B cell (primary cell): Measurements from ENCODE around the gene TRPM2. TPM values are rescaled to one million over a fixed set of nuclear protein-coding genes. Genes with fewer than 3 reads are reported as not detected.

Source experiments
- ATAC-seq: fragments of 200-7000 bp; cut with Tn5 transposase; one replicate; pipeline ENCODE4 v1.10.0; 2021; ENCODE audit warnings: low read depth, mild to moderate bottlenecking, moderate number of reproducible peaks, moderate library complexity
- CTCF ChIA-PET: fragments of 350-600 bp; sonication (Branson Sonifier 250); formaldehyde crosslinking; loops from one replicate; lab custom pipeline; 2021; ENCODE audit warnings: antibody characterized with exemption, inconsistent platforms; lab: Charles Lee
- POLR2A ChIA-PET: fragments of 350-600 bp; sonication (Branson Sonifier 250); formaldehyde crosslinking; loops from one replicate; lab custom pipeline; 2021; ENCODE audit warnings: antibody characterized with exemption; lab: Charles Lee
- DNase-seq: peaks from one replicate; pipeline ENCODE4 v3.0.0; 2013
- H2AFZ ChIP-seq: 2 replicates; pipeline ENCODE4 v1.6.1; 2012; ENCODE audit warnings: mild to moderate bottlenecking, low read depth, low read length; ENCODE audit not compliant: insufficient read depth, poor library complexity, severe bottlenecking
- H3K27ac ChIP-seq, 2 donors: 1 replicate in 1 of 2; 2 replicates in 1 of 2; pipeline ENCODE4 v1.5.1; 2012 to 2013; ENCODE audit warnings: low read length in 2 of 2, mild to moderate bottlenecking in 2 of 2, moderate library complexity in 1 of 2
- H3K27me3 ChIP-seq, 4 experiments: fragments of 200-600 bp in 1 of 4; sonication (generic) in 1 of 4; replicated peaks in 1 of 4; 1 replicate in 2 of 4; 2 replicates in 2 of 4; pipeline versions ENCODE4 v1.6.1 to v1.7.0; 2013 to 2016; ENCODE audit warnings: low read length in 3 of 4, mild to moderate bottlenecking in 2 of 4, mixed read lengths in 1 of 4, moderate library complexity in 1 of 4; ENCODE audit not compliant: insufficient read depth in 4 of 4, control insufficient read depth in 3 of 4; ENCODE audit errors: control extremely low read depth in 1 of 4
- H3K36me3 ChIP-seq, 2 experiments: replicated peaks in 1 of 2; 1 replicate in 1 of 2; 2 replicates in 1 of 2; pipeline versions ENCODE4 v1.6.1 to v1.7.1; 2013; ENCODE audit warnings: low read length in 1 of 2; ENCODE audit not compliant: insufficient read depth in 2 of 2, control insufficient read depth in 1 of 2; ENCODE audit errors: control extremely low read depth in 1 of 2, extremely low read depth in 1 of 2
- H3K4me1 ChIP-seq, 2 donors: fragments of 200-600 bp in 1 of 2; sonication (generic) in 1 of 2; 1 replicate in 1 of 2; 2 replicates in 1 of 2; pipeline versions ENCODE4 v1.5.1 to v1.6.1; 2013 to 2017; ENCODE audit warnings: low read length in 2 of 2; ENCODE audit not compliant: control insufficient read depth in 2 of 2, insufficient read depth in 2 of 2
- H3K4me2 ChIP-seq: replicated peaks from 2 replicates; pipeline ENCODE3; 2012; ENCODE audit warnings: mild to moderate bottlenecking, low read depth, low read length; ENCODE audit not compliant: poor library complexity, severe bottlenecking
- H3K4me3 ChIP-seq, 5 experiments: fragments of 200-600 bp in 1 of 5; sonication (generic) in 1 of 5; 1 replicate in 3 of 5; 2 replicates in 2 of 5; pipeline versions ENCODE4 v1.5.1 to v1.7.0; 2011 to 2016; ENCODE audit warnings: low read length in 4 of 5, mild to moderate bottlenecking in 4 of 5, low read depth in 2 of 5, control low read depth in 1 of 5, moderate library complexity in 1 of 5; ENCODE audit not compliant: insufficient read depth in 1 of 5; ENCODE audit errors: control extremely low read depth in 1 of 5, extremely low read depth in 1 of 5
- H3K79me2 ChIP-seq: fragments of 200-600 bp; sonication (generic); one replicate; pipeline ENCODE4 v1.6.0; 2016; ENCODE audit warnings: low read length; ENCODE audit not compliant: control insufficient read depth, insufficient read depth
- H3K9ac ChIP-seq: fragments of 200-600 bp; sonication (generic); 2 replicates; pipeline ENCODE4 v1.6.1; 2017; ENCODE audit warnings: mild to moderate bottlenecking, low read length, moderate library complexity
- H3K9me3 ChIP-seq, 3 donors: one replicate each; pipeline versions ENCODE4 v1.6.1 to v1.7.1; 2013; ENCODE audit warnings: low read length in 2 of 3; ENCODE audit not compliant: control insufficient read depth in 2 of 3, insufficient read depth in 1 of 3; ENCODE audit errors: control extremely low read depth in 1 of 3
- H4K20me1 ChIP-seq: 2 replicates; pipeline ENCODE4 v1.6.0; 2012; ENCODE audit warnings: mild to moderate bottlenecking, low read length; ENCODE audit not compliant: insufficient read depth, control insufficient read depth, poor library complexity, severe bottlenecking
- H3K27ac Mint-ChIP-seq: one replicate; pipeline ENCODE4 v1.8.0; 2021; ENCODE audit warnings: mixed read lengths
- H3K27me3 Mint-ChIP-seq: one replicate; pipeline ENCODE4 v1.8.0; 2021; ENCODE audit warnings: mixed read lengths
- H3K4me1 Mint-ChIP-seq: one replicate; pipeline ENCODE4 v1.8.0; 2021; ENCODE audit warnings: mixed read lengths
- H3K4me3 Mint-ChIP-seq: one replicate; pipeline ENCODE4 v1.8.0; 2021; ENCODE audit warnings: mixed read lengths
- H3K9me3 Mint-ChIP-seq: one replicate; pipeline ENCODE4 v1.8.0; 2022; ENCODE audit warnings: mixed read lengths; ENCODE audit not compliant: insufficient read depth
- CTCF ChIP-seq: fragments of 200-600 bp; IDR thresholded peaks from one replicate; pipeline ENCODE4 v1.8.0; 2022; ENCODE audit warnings: antibody characterized with exemption, mild to moderate bottlenecking
- EZH2 ChIP-seq: IDR thresholded peaks from 2 replicates; pipeline ENCODE4 v1.6.1; 2012; ENCODE audit warnings: borderline replicate concordance, low read depth, mild to moderate bottlenecking, moderate library complexity, low read length; ENCODE audit not compliant: insufficient read depth, poor library complexity, severe bottlenecking
- WGBS: methylation state at CpG from one replicate; pipeline ENCODE4 v1.1.5; 2013; ENCODE audit warnings: missing lambda C conversion rate; ENCODE audit not compliant: insufficient coverage; 5-methylcytosine and 5-hydroxymethylcytosine counted together
- intact Hi-C: fragments of 100-400 bp; cut with micrococcal nuclease; formaldehyde crosslinking; loops from one replicate; pipeline ENCODE4 v1.10.0; 2022
- polyA plus RNA-seq: library from polyadenylated mRNA; depleted of rRNA; stranded (reverse); fragments of >200 nt; gene quantifications from 2 replicates; pipeline ENCODE4 v1.2.3, GENCODE V29; 2012
- total RNA-seq, 2 donors: library from RNA; stranded (reverse); fragments of 120-200 nt in 1 of 2; gene quantifications; 1 replicate in 1 of 2; 2 replicates in 1 of 2; pipeline versions ENCODE4 v1.2.3 to v1.2.4, GENCODE V29; 2013 to 2022

Gene TRPM2
- total and polyA plus RNA-seq, 2 donors (not counting 1 experiment from before 2014, with no cell fraction given): 1.6 to 8.4 TPM

- Histone ChIP-seq H3K9ac (no peak overlapping the region), H3K36me3 (peaks cover 0 to 6% of the 10 kb centered on the region in 2 experiments), H3K27me3 (no peaks in the 10 kb centered on the region), H3K79me2 (no peaks in the 10 kb centered on the region), H3K4me2 (no peak overlapping the region), H3K27ac (no peak overlapping the region), H4K20me1 (no peaks in the 10 kb centered on the region), H3K9me3 (peaks cover 0 to 8% (median 0%) of the 10 kb centered on the region in 3 donors), H3K4me3 (no peak overlapping the region), H2AFZ (no peak overlapping the region), H3K4me1 (no peaks in the 10 kb centered on the region)
- CTCF ChIA-PET: no interaction called here
- no peak overlapping the region for H3K4me3 Mint-ChIP-seq
- no peaks in the 10 kb centered on the region for H3K27me3 Mint-ChIP-seq
- ATAC-seq (no peak), DNase-seq (no peak)
- no peaks in the 10 kb centered on the region for H3K9me3 Mint-ChIP-seq
- no peak for TF ChIP-seq EZH2
- TF ChIP-seq CTCF: no peak
- no peak overlapping the region for H3K27ac Mint-ChIP-seq
- POLR2A ChIA-PET: no interaction called here
- no peaks in the 10 kb centered on the region for H3K4me1 Mint-ChIP-seq
- intact Hi-C loops: no loop called here
- no CpG with 5 or more reads among the region's 7 CpGs for WGBS
Observed at GRCh38 chr21:44407493-44407892, 54.1 kb downstream of the TRPM2 start.

GRCh38 chr21:44408226-44408625 is 54.8 kb downstream of the TRPM2 start:
- 95% methylated on average over 12 of the region's 15 CpGs for WGBS
- Histone ChIP-seq H3K36me3 (peaks cover 0 to 6% of the 10 kb centered on the region in 2 experiments), H2AFZ (no peak overlapping the region), H3K27ac (no peak overlapping the region), H4K20me1 (no peaks in the 10 kb centered on the region), H3K4me1 (no peaks in the 10 kb centered on the region), H3K9me3 (peaks cover 0 to 8% (median 0%) of the 10 kb centered on the region in 3 donors), H3K27me3 (no peaks in the 10 kb centered on the region), H3K9ac (no peak overlapping the region), H3K79me2 (no peaks in the 10 kb centered on the region), H3K4me2 (no peak overlapping the region), H3K4me3 (no peak overlapping the region)
- Mint-ChIP-seq H3K27me3 (no peaks in the 10 kb centered on the region), H3K9me3 (no peaks in the 10 kb centered on the region), H3K4me1 (no peaks in the 10 kb centered on the region), H3K27ac (no peak overlapping the region), H3K4me3 (no peak overlapping the region)
- no peak for DNase-seq
- no peak for ATAC-seq
- CTCF ChIA-PET: no interaction called here
- TF ChIP-seq EZH2: no peak
- TF ChIP-seq CTCF: no peak
- POLR2A ChIA-PET: no interaction called here
- intact Hi-C loops: no loop called here
